ENCODE data around the gene UBTF. TPM values are rescaled to one million over a fixed set of nuclear protein-coding genes. Genes with fewer than 3 reads are reported as not detected.

The UBTF gene
- total and polyA plus RNA-seq, 2 donors (not counting 3 experiments of a cell fraction or from before 2014, with no cell fraction given), result 14.7 to 84.7 TPM

DNA sequence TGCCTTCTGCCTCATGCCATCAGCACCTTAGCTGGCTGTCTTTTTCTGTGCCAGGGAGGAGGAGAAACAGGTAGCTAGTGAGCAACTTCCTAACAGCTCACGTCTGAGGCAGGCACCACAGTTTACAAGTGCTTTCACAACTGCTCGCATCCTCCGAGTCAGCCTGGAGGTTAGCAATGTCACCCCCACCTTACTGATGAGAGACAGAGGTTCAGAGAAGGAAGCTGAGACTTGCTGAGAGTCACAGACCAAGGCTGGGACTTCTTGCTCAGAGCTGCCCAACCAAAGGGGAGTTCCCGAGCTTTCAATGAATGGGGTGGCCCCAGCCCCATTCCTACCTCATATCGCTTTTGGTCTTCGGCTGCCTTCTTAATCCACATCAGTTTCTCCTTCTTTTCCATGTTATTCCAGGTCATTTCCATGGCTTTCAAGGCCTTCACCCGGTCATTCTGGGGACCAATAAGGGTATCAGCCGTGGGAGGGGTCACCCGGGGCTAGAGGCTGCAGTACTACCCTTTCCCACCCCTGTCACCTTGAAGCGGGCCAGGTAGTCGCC lies 9.6 kb downstream of the UBTF start:
- POLR2A ChIA-PET, result no interaction called here
- no peaks in the 10 kb centered on the region for H4K20me1 ChIP-seq (replicated peaks; ENCODE audit: control insufficient read depth, extremely low read depth, insufficient read depth, low read length)
- dilution Hi-C loops (cut with MboI; ENCODE audit: extremely low pct_ligation_motif_present, low sequenced_read_pairs), result no loop called here
- no peaks in the 10 kb centered on the region for H3K9me3 ChIP-seq (replicated peaks; ENCODE audit: control insufficient read depth, insufficient read depth, low read length)
- H2AFZ ChIP-seq (ENCODE audit: low read depth, low read length), result no peak overlapping the region
- H3K9me1 ChIP-seq (replicated peaks; ENCODE audit: control insufficient read depth, extremely low read depth, insufficient read depth, low read length), result no peaks in the 10 kb centered on the region
- BruUV-seq (replicated peaks), result TSS peak; percentile 2
- no peak overlapping the region for H3K9ac ChIP-seq (replicated peaks; ENCODE audit: extremely low read depth, insufficient read depth, low read length)
- no peaks in the 10 kb centered on the region for H3K27me3 ChIP-seq (ENCODE audit: control insufficient read depth in 2 of 2, insufficient read depth in 2 of 2, low read length in 2 of 2)
- TF ChIP-seq POLR2AphosphoS5 (IDR thresholded peaks at IDR 0.05; ENCODE audit: insufficient read depth, low read depth, low read length) (no peak), POLR2A (IDR thresholded peaks at IDR 0.05; ENCODE audit: low read depth, low read length) (no peak), GATA2 (IDR thresholded peaks at IDR 0.05; ENCODE audit: insufficient read depth, insufficient read length, low read depth, low read length) (no peak), MAX (IDR thresholded peaks at IDR 0.05; ENCODE audit: insufficient read depth, insufficient read length) (no peak), EZH2 (IDR thresholded peaks at IDR 0.05; ENCODE audit: borderline replicate concordance, low read depth, low read length, severe bottlenecking) (no peak)
- no peak overlapping the region for H3K27ac ChIP-seq (ENCODE audit: insufficient read depth, low read depth, low read length)
- H3K4me2 ChIP-seq (ENCODE audit: insufficient read depth, low read length), result peak overlapping the region; percentile 34
- no peaks in the 10 kb centered on the region for H3K79me2 ChIP-seq (ENCODE audit: control insufficient read depth, insufficient read depth, low read length)
- H3K4me3 ChIP-seq (replicated peaks in 1 of 3; ENCODE audit: insufficient read depth in 1 of 3, low read depth in 1 of 3, low read length in 3 of 3), result no peak overlapping the region
- DNase-seq (ENCODE audit: low read depth, low spot score) (no peak), FAIRE-seq (no peak)
- intact Hi-C loops (cut with micrococcal nuclease), result loop anchor here (1.0 kb wide), 7 partner anchors 8 to 313 kb away; partner anchors contain the start of genes GRN and SLC25A39
- peaks cover 15 to 43% of the 10 kb centered on the region in 2 experiments for H3K36me3 ChIP-seq (ENCODE audit: control insufficient read depth in 2 of 2, extremely low read depth in 1 of 2, insufficient read depth in 2 of 2, low read length in 2 of 2)
- H3K4me1 ChIP-seq (ENCODE audit: control insufficient read depth, extremely low read depth, insufficient read depth, low read length), result peaks cover 5% of the 10 kb centered on the region
- CTCF ChIA-PET, result interaction anchor here (1.0 to 4.5 kb wide), 23 partner anchors 8 to 314 kb away, joined by 3 to 58 read pairs (median 8); partner anchors contain the start of genes FAM171A2, GRN, RUNDC3A and SLC25A39

DNA sequence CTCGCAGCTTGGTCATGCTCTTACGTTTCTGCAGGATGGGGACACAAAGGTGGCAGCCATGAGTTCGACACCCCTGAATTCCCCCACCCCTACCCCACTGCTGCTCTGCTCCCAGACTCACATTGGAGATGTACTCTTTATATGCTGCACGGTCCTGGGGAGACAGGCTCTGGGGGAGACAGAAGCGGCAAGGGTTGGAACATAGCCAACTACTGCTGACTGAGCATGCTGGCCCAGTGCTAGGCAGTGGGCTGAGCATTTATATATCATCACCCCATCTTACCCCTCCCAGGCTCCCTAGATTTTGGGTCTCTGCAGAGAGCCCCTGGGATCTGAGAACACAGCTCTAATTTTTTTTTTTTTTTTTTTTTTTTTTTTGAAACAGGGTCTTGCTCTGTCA lies 11.7 kb downstream of the UBTF start:
- Histone ChIP-seq H3K9me1 (replicated peaks; ENCODE audit: control insufficient read depth, extremely low read depth, insufficient read depth, low read length) (no peaks in the 10 kb centered on the region), H3K79me2 (ENCODE audit: control insufficient read depth, insufficient read depth, low read length) (no peaks in the 10 kb centered on the region), H3K27me3 (ENCODE audit: control insufficient read depth in 2 of 2, insufficient read depth in 2 of 2, low read length in 2 of 2) (no peaks in the 10 kb centered on the region), H3K4me1 (ENCODE audit: control insufficient read depth, extremely low read depth, insufficient read depth, low read length) (peaks cover 13% of the 10 kb centered on the region), H4K20me1 (replicated peaks; ENCODE audit: control insufficient read depth, extremely low read depth, insufficient read depth, low read length) (no peaks in the 10 kb centered on the region), H3K9ac (replicated peaks; ENCODE audit: extremely low read depth, insufficient read depth, low read length) (no peak overlapping the region), H3K4me3 (replicated peaks in 1 of 3; ENCODE audit: insufficient read depth in 1 of 3, low read depth in 1 of 3, low read length in 3 of 3) (no peak overlapping the region), H3K9me3 (replicated peaks; ENCODE audit: control insufficient read depth, insufficient read depth, low read length) (no peaks in the 10 kb centered on the region), H3K36me3 (ENCODE audit: control insufficient read depth in 2 of 2, extremely low read depth in 1 of 2, insufficient read depth in 2 of 2, low read length in 2 of 2) (peaks cover 8 to 31% of the 10 kb centered on the region in 2 experiments), H3K27ac (ENCODE audit: insufficient read depth, low read depth, low read length) (no peak overlapping the region), H2AFZ (ENCODE audit: low read depth, low read length) (no peak overlapping the region), H3K4me2 (ENCODE audit: insufficient read depth, low read length) (no peak overlapping the region)
- no TSS peak for BruUV-seq (replicated peaks)
- intact Hi-C loops (cut with micrococcal nuclease), result no loop called here
- DNase-seq (ENCODE audit: low read depth, low spot score), result no peak
- TF ChIP-seq MYC (IDR thresholded peaks at IDR 0.05; ENCODE audit: low read depth, low read length), result no peak
- no peak for TF ChIP-seq JUN (IDR thresholded peaks at IDR 0.05; ENCODE audit: borderline replicate concordance, insufficient read depth, insufficient read length, low read depth)
- TF ChIP-seq EZH2 (IDR thresholded peaks at IDR 0.05; ENCODE audit: borderline replicate concordance, low read depth, low read length, severe bottlenecking), result no peak
- no peak for TF ChIP-seq POLR2A (IDR thresholded peaks at IDR 0.05; ENCODE audit: low read depth, low read length)
- TF ChIP-seq FOS (IDR thresholded peaks at IDR 0.05; ENCODE audit: borderline replicate concordance, insufficient read depth, low read length), result no peak
- TF ChIP-seq, protein P1, sequence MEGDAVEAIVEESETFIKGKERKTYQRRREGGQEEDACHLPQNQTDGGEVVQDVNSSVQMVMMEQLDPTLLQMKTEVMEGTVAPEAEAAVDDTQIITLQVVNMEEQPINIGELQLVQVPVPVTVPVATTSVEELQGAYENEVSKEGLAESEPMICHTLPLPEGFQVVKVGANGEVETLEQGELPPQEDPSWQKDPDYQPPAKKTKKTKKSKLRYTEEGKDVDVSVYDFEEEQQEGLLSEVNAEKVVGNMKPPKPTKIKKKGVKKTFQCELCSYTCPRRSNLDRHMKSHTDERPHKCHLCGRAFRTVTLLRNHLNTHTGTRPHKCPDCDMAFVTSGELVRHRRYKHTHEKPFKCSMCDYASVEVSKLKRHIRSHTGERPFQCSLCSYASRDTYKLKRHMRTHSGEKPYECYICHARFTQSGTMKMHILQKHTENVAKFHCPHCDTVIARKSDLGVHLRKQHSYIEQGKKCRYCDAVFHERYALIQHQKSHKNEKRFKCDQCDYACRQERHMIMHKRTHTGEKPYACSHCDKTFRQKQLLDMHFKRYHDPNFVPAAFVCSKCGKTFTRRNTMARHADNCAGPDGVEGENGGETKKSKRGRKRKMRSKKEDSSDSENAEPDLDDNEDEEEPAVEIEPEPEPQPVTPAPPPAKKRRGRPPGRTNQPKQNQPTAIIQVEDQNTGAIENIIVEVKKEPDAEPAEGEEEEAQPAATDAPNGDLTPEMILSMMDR (IDR thresholded peaks at IDR 0.05; ENCODE audit: extremely low read depth in 1 of 2, insufficient read depth in 1 of 2, low read depth in 1 of 2, low read length in 2 of 2), result no peak
- TF ChIP-seq GATA2 (IDR thresholded peaks at IDR 0.05; ENCODE audit: insufficient read depth, insufficient read length, low read depth, low read length), result no peak
- no peak for TF ChIP-seq MAX (IDR thresholded peaks at IDR 0.05; ENCODE audit: insufficient read depth, insufficient read length)
- TF ChIP-seq POLR2AphosphoS5 (IDR thresholded peaks at IDR 0.05; ENCODE audit: insufficient read depth, low read depth, low read length), result no peak
- ChIA-PET CTCF (interaction anchor here (1.0 kb wide), 2 partner anchors 122 to 138 kb away, joined by 3 read pairs; no protein-coding TSS in a partner anchor), POLR2A (no interaction called here)
- no peak for FAIRE-seq
- dilution Hi-C loops (cut with MboI; ENCODE audit: extremely low pct_ligation_motif_present, low sequenced_read_pairs), result no loop called here
